H1 (cell line): ENCODE data around the gene FOXO6. TPM values are rescaled to one million over a fixed set of nuclear protein-coding genes. Genes with fewer than 3 reads are reported as not detected.

Experiments
- polyA plus RNA-seq, 7 experiments: library from polyadenylated mRNA; depleted of rRNA in 3 of 7; stranded (reverse) in 5 of 7; unstranded in 2 of 7; fragments of >200 nt in 5 of 7; fragments of 200-250 nt in 2 of 7; gene quantifications; 1 replicate in 5 of 7; 2 replicates in 1 of 7; 4 replicates in 1 of 7; pipeline versions ENCODE4 v1.2.1 to v1.2.3, GENCODE V29; 2011 to 2013; ENCODE audit warnings: missing spikeins in 2 of 7, mixed read lengths in 2 of 7
- total RNA-seq: library from RNA; stranded (reverse); fragmentation: NEBNext Ultra II Directional; extraction: Animal tissue kit (Norgen Biotek cat#: 25700); gene quantifications from 2 replicates; pipeline ENCODE4 v1.2.1, GENCODE V29; 2021
- TF ChIP-seq, protein P1 (sequence below), 3 experiments: IDR thresholded peaks; 1 replicate in 2 of 3; 2 replicates in 1 of 3; pipeline versions ENCODE4 v1.5.1 to v1.6.1; 2011; ENCODE audit warnings: low read length in 3 of 3, mild to moderate bottlenecking in 3 of 3, inconsistent platforms in 2 of 3, low read depth in 1 of 3, moderate library complexity in 1 of 3; ENCODE audit not compliant: insufficient read depth in 1 of 3; ENCODE audit errors: control extremely low read depth in 1 of 3

FOXO6 gene
- total and polyA plus RNA-seq, 2 of the 8 experiments (the other 6 are each of a cell fraction or from before 2014, with no cell fraction given): 0.59 to 3.0 TPM

DNA sequence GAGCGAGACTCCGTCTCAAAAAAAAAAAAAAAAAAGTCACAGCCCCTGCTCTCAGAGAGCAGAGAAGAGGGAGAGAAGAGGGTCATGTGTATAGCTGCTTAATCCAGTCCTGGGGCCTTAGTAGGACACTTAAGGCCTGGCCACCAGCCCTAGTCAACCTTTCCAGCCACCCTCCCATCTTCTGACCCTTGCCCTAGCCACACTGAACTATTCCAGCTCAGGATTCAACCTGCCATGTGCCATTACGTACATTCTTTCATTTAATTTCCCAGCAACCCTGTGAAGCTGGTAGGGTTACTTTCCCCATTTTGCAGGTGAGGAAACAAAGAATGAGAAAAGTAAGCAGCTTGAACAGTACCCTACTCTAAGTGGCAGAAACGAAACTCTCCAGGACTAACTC, 9.0 kb downstream of the FOXO6 start (continued):
- TF ChIP-seq, protein P1, sequence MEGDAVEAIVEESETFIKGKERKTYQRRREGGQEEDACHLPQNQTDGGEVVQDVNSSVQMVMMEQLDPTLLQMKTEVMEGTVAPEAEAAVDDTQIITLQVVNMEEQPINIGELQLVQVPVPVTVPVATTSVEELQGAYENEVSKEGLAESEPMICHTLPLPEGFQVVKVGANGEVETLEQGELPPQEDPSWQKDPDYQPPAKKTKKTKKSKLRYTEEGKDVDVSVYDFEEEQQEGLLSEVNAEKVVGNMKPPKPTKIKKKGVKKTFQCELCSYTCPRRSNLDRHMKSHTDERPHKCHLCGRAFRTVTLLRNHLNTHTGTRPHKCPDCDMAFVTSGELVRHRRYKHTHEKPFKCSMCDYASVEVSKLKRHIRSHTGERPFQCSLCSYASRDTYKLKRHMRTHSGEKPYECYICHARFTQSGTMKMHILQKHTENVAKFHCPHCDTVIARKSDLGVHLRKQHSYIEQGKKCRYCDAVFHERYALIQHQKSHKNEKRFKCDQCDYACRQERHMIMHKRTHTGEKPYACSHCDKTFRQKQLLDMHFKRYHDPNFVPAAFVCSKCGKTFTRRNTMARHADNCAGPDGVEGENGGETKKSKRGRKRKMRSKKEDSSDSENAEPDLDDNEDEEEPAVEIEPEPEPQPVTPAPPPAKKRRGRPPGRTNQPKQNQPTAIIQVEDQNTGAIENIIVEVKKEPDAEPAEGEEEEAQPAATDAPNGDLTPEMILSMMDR (IDR thresholded peaks at IDR 0.05; ENCODE audit: control extremely low read depth in 1 of 3, insufficient read depth in 1 of 3, low read depth in 1 of 3, low read length in 3 of 3): no peak
